ENCODE results near the gene SLC37A1. TPM values are rescaled to one million over a fixed set of nuclear protein-coding genes. Genes with fewer than 3 reads are reported as not detected.

The SLC37A1 gene
- total and polyA plus RNA-seq, 4 donors: 2.0 to 7.2 (median 4.3) TPM

- H3K9ac ChIP-seq (ENCODE audit: low read depth in 1 of 2, low read length in 2 of 2): no peak overlapping the region
- no peak for DNase-seq (ENCODE audit: low spot score)
- TF ChIP-seq REST (IDR thresholded peaks at IDR 0.05): no peak
- no peak for TF ChIP-seq ATF3 (IDR thresholded peaks at IDR 0.05)
- no peak for TF ChIP-seq FOXA1 (IDR thresholded peaks at IDR 0.05)
- TF ChIP-seq FOXA2 (IDR thresholded peaks at IDR 0.05): no peak
- TF ChIP-seq RAD21 (IDR thresholded peaks at IDR 0.05): no peak
- TF ChIP-seq JUND (IDR thresholded peaks at IDR 0.05): no peak
- TF ChIP-seq YY1 (IDR thresholded peaks at IDR 0.05): no peak
- no peak for TF ChIP-seq EGR1 (IDR thresholded peaks at IDR 0.05; ENCODE audit: low read depth in 2 of 2)
- TF ChIP-seq HNF4A (conservative IDR thresholded peaks at IDR 0.05): no peak
- H3K4me1 ChIP-seq (ENCODE audit: control insufficient read depth in 4 of 4, insufficient read depth in 4 of 4, low read length in 3 of 4): peaks cover 5 to 15% (median 9%) of the 10 kb centered on the region in 4 donors
- H3K9me3 ChIP-seq (ENCODE audit: control insufficient read depth in 4 of 4, low read length in 3 of 4): no peaks in the 10 kb centered on the region
- no peak overlapping the region for H3K4me3 ChIP-seq (ENCODE audit: low read depth in 1 of 3, low read length in 3 of 3)
- no peak overlapping the region for H3K27ac ChIP-seq (ENCODE audit: low read depth in 1 of 2, low read length in 2 of 2)
- H3K27me3 ChIP-seq (ENCODE audit: control insufficient read depth in 4 of 4, insufficient read depth in 4 of 4, low read length in 3 of 4): no peaks in the 10 kb centered on the region
- 78% methylated on average over 13 of the region's 13 CpGs for WGBS
- no peaks in the 10 kb centered on the region for H3K36me3 ChIP-seq (ENCODE audit: control insufficient read depth in 4 of 4, insufficient read depth in 3 of 4, low read depth in 1 of 4, low read length in 3 of 4)
Measured at GRCh38 chr21:42493109-42494060, 20.3 kb upstream of the SLC37A1 start.

- Histone ChIP-seq H3K4me3 (ENCODE audit: low read depth in 1 of 3, low read length in 3 of 3) (no peak overlapping the region), H3K27me3 (ENCODE audit: control insufficient read depth in 4 of 4, insufficient read depth in 4 of 4, low read length in 3 of 4) (no peaks in the 10 kb centered on the region), H3K9ac (ENCODE audit: low read depth in 1 of 2, low read length in 2 of 2) (no peak overlapping the region), H3K36me3 (ENCODE audit: control insufficient read depth in 4 of 4, insufficient read depth in 3 of 4, low read depth in 1 of 4, low read length in 3 of 4) (no peaks in the 10 kb centered on the region), H3K4me1 (ENCODE audit: control insufficient read depth in 4 of 4, insufficient read depth in 4 of 4, low read length in 3 of 4) (peaks cover 5 to 15% (median 9%) of the 10 kb centered on the region in 4 donors), H3K27ac (ENCODE audit: low read depth in 1 of 2, low read length in 2 of 2) (no peak overlapping the region), H3K9me3 (ENCODE audit: control insufficient read depth in 4 of 4, low read length in 3 of 4) (no peaks in the 10 kb centered on the region)
- no peak for DNase-seq (ENCODE audit: low spot score)
- no peak for TF ChIP-seq ATF3 (IDR thresholded peaks at IDR 0.05)
- TF ChIP-seq GABPA (IDR thresholded peaks at IDR 0.05 in 1 of 2, conservative IDR thresholded peaks at IDR 0.05 in 1 of 2): no peak
- TF ChIP-seq EGR1 (IDR thresholded peaks at IDR 0.05; ENCODE audit: low read depth in 2 of 2): no peak
- TF ChIP-seq TAF1 (conservative IDR thresholded peaks at IDR 0.05): no peak
- no peak for TF ChIP-seq HNF4G (IDR thresholded peaks at IDR 0.05)
- TF ChIP-seq CTCF (IDR thresholded peaks at IDR 0.05; ENCODE audit: low read depth, low read length, missing input control): no peak
- no peak for TF ChIP-seq HNF4A (conservative IDR thresholded peaks at IDR 0.05)
- no peak for TF ChIP-seq ZBTB33 (IDR thresholded peaks at IDR 0.05)
- 93% methylated on average over 5 of the region's 5 CpGs for WGBS
Measured at GRCh38 chr21:42495027-42495426, 18.6 kb upstream of the SLC37A1 start.

Data from liver (tissue), 9 donors.